Activated naive CD4-positive, alpha-beta T cell treated with anti-CD3 and anti-CD28 coated beads for 36 hours (primary cell): ENCODE data around the gene CCDC51. TPM values are rescaled to one million over a fixed set of nuclear protein-coding genes. Genes with fewer than 3 reads are reported as not detected.
"Not testable (repeated sequence)": the region's sequence is repeated elsewhere in the genome, so short reads cannot be mapped to it uniquely, and the experiment has no call there.

Experiments
- CTCF ChIA-PET: fragments of 350-600 bp; sonication (Branson Sonifier 250); formaldehyde crosslinking; loops from one replicate; lab custom pipeline; 2021; ENCODE audit warnings: antibody characterized with exemption; lab: Charles Lee
- DNase-seq: peaks from one replicate; pipeline ENCODE4 v3.0.0-alpha.2; 2020
- H3K27ac Mint-ChIP-seq: one replicate; pipeline ENCODE4 v1.8.0; 2021; ENCODE audit warnings: mild to moderate bottlenecking, mixed read lengths
- H3K27me3 Mint-ChIP-seq: one replicate; pipeline ENCODE4 v1.8.0; 2021; ENCODE audit warnings: low read depth, mixed read lengths
- H3K36me3 Mint-ChIP-seq: one replicate; pipeline ENCODE4 v1.8.0; 2021; ENCODE audit warnings: low read depth, mixed read lengths
- H3K4me1 Mint-ChIP-seq: one replicate; pipeline ENCODE4 v1.8.0; 2021; ENCODE audit warnings: low read depth, mixed read lengths
- H3K4me3 Mint-ChIP-seq: one replicate; pipeline ENCODE4 v1.8.0; 2021; ENCODE audit warnings: mild to moderate bottlenecking, moderate library complexity, mixed read lengths
- H3K9me3 Mint-ChIP-seq: one replicate; pipeline ENCODE4 v1.8.0; 2021; ENCODE audit warnings: mixed read lengths
- intact Hi-C: fragments of 100-400 bp; cut with micrococcal nuclease; formaldehyde crosslinking; loops from one replicate; pipeline ENCODE4 v1.15.1; 2023
- total RNA-seq, 2 experiments: library from RNA; stranded (reverse); gene quantifications; one replicate each; pipeline ENCODE4 v1.2.3, GENCODE V29; 2021

The CCDC51 gene
- 10 to 100 TPM; 16.4 to 17.4 TPM for total RNA-seq

- Mint-ChIP-seq H3K9me3 (no peaks in the 10 kb centered on the region), H3K4me3 (peak within 1 kb of the TSS; percentile 93), H3K4me1 (peaks cover 44% of the 10 kb centered on the region), H3K36me3 (peaks cover 31% of the 10 kb centered on the region), H3K27me3 (no peaks in the 10 kb centered on the region), H3K27ac (peak within 1 kb of the TSS; percentile 96)
- CTCF ChIA-PET = interaction anchor here (0.6 to 2.3 kb wide), 12 partner anchors 9 to 251 kb away, joined by 3 to 15 read pairs (median 4); partner anchors contain the start of genes CDC25A, PLXNB1 and ZNF589
- intact Hi-C loops = loop anchor here (1.0 to 10.0 kb wide), 7 partner anchors 33 to 252 kb away; partner anchors contain the start of genes CDC25A, PFKFB4, SLC26A6 and ZNF589
- DNase-seq = peak; percentile 100
These were observed at the start of gene CCDC51, which contains the start of gene TMA7 for GRCh38 chr3:48439820-48440589. TSS of gene CCDC51 (minus strand) at chr3:48440119. CDS start at chr3:48435128, 4,991 bp downstream. TSS of gene TMA7 (plus strand) at chr3:48440257. CDS start at chr3:48440297, 40 bp downstream.

- H3K9me3 Mint-ChIP-seq = no peaks in the 10 kb centered on the region
- DNase-seq = no peak
- no peaks in the 10 kb centered on the region for H3K27me3 Mint-ChIP-seq
- H3K27ac Mint-ChIP-seq = no peak overlapping the region
- intact Hi-C loops = no loop called here
- no peaks in the 10 kb centered on the region for H3K4me1 Mint-ChIP-seq
- H3K36me3 Mint-ChIP-seq = no peaks in the 10 kb centered on the region
- H3K4me3 Mint-ChIP-seq = no peak overlapping the region
- CTCF ChIA-PET = no interaction called here
These were observed 47.0 kb upstream of the CCDC51 start for GRCh38 chr3:48486952-48487351.

GRCh38 chr3:48482822-48483221 lies 42.9 kb upstream of the CCDC51 start:
- H3K36me3 Mint-ChIP-seq, H3K27me3 Mint-ChIP-seq, intact Hi-C loops, H3K9me3 Mint-ChIP-seq, H3K4me3 Mint-ChIP-seq, H3K27ac Mint-ChIP-seq, DNase-seq: not testable (repeated sequence)
- CTCF ChIA-PET = interaction anchor here (0.8 kb wide), 1 partner anchor 9 kb away, joined by 3 read pairs; no protein-coding TSS in a partner anchor
- peaks cover 22% of the 10 kb centered on the region for H3K4me1 Mint-ChIP-seq

- peaks cover 29% of the 10 kb centered on the region for H3K4me1 Mint-ChIP-seq
- H3K27ac Mint-ChIP-seq, H3K27me3 Mint-ChIP-seq, CTCF ChIA-PET, intact Hi-C loops, H3K36me3 Mint-ChIP-seq, DNase-seq, H3K4me3 Mint-ChIP-seq, H3K9me3 Mint-ChIP-seq: not testable (repeated sequence)
These were observed 41.0 kb upstream of the CCDC51 start for GRCh38 chr3:48480891-48481290.

- CTCF ChIA-PET = interaction anchor here (0.7 to 1.7 kb wide), 3 partner anchors 15 to 43 kb away, joined by 3 to 4 read pairs (median 3); no protein-coding TSS in a partner anchor
- peak; percentile 66 for DNase-seq
- Mint-ChIP-seq H3K4me1 (peaks cover 36% of the 10 kb centered on the region), H3K4me3 (peak overlapping the region; percentile 59), H3K9me3 (no peaks in the 10 kb centered on the region), H3K27me3 (no peaks in the 10 kb centered on the region), H3K27ac (peak overlapping the region; percentile 93), H3K36me3 (no peaks in the 10 kb centered on the region)
- intact Hi-C loops = loop anchor here (10.0 kb wide), 1 partner anchor 1756 kb away; the partner anchor contains the start of gene GNAI2
These were observed 39.0 kb upstream of the CCDC51 start for GRCh38 chr3:48478626-48479555.

- Mint-ChIP-seq H3K27me3 (no peaks in the 10 kb centered on the region), H3K4me1 (peaks cover 42% of the 10 kb centered on the region), H3K4me3 (no peak overlapping the region), H3K36me3 (no peaks in the 10 kb centered on the region), H3K27ac (peak overlapping the region; percentile 52), H3K9me3 (no peaks in the 10 kb centered on the region)
- intact Hi-C loops = loop anchor here (10.0 kb wide), 1 partner anchor 1757 kb away; the partner anchor contains the start of gene GNAI2
- CTCF ChIA-PET = interaction anchor here (1.3 to 1.7 kb wide), 2 partner anchors 29 to 79 kb away, joined by 3 to 4 read pairs; no protein-coding TSS in a partner anchor
- no peak for DNase-seq
These were observed 38.1 kb upstream of the CCDC51 start for GRCh38 chr3:48477959-48478520.

GRCh38 chr3:48476426-48477053 lies 36.6 kb upstream of the CCDC51 start:
- Mint-ChIP-seq H3K9me3 (no peaks in the 10 kb centered on the region), H3K36me3 (peaks cover 3% of the 10 kb centered on the region), H3K27ac (peak overlapping the region; percentile 56), H3K27me3 (no peaks in the 10 kb centered on the region), H3K4me1 (peaks cover 46% of the 10 kb centered on the region), H3K4me3 (no peak overlapping the region)
- DNase-seq = no peak
- CTCF ChIA-PET = interaction anchor here (0.7 to 1.3 kb wide), 2 partner anchors 71 to 81 kb away, joined by 3 read pairs; no protein-coding TSS in a partner anchor
- intact Hi-C loops = loop anchor here (10.0 kb wide), 1 partner anchor 1758 kb away; the partner anchor contains the start of gene GNAI2

- peaks cover 53% of the 10 kb centered on the region for H3K4me1 Mint-ChIP-seq
- intact Hi-C loops = loop anchor here (10.0 kb wide), 1 partner anchor 1760 kb away; the partner anchor contains the start of gene GNAI2
These were observed 35.3 kb upstream of the CCDC51 start for GRCh38 chr3:48475188-48475587.

GRCh38 chr3:48474619-48475018 lies 34.7 kb upstream of the CCDC51 start:
- intact Hi-C loops = loop anchor here (5.0 to 10.0 kb wide), 2 partner anchors 133 to 1760 kb away; partner anchors contain the start of genes GNAI2 and UQCRC1
- Mint-ChIP-seq H3K27me3 (no peaks in the 10 kb centered on the region), H3K27ac (peak overlapping the region; percentile 77), H3K4me1 (peaks cover 54% of the 10 kb centered on the region), H3K36me3 (peaks cover 9% of the 10 kb centered on the region), H3K4me3 (no peak overlapping the region), H3K9me3 (no peaks in the 10 kb centered on the region)
- CTCF ChIA-PET = interaction anchor here (0.6 to 4.2 kb wide), 5 partner anchors 8 to 428 kb away, joined by 3 to 28 read pairs (median 5); no protein-coding TSS in a partner anchor
- no peak for DNase-seq

More at GRCh38 chr3:48475188-48475587, 35.3 kb upstream of the CCDC51 start:
- no peak overlapping the region for H3K4me3 Mint-ChIP-seq
- no peaks in the 10 kb centered on the region for H3K27me3 Mint-ChIP-seq
- peaks cover 6% of the 10 kb centered on the region for H3K36me3 Mint-ChIP-seq
- H3K27ac Mint-ChIP-seq = peak overlapping the region; percentile 60
- no peak for DNase-seq
- H3K9me3 Mint-ChIP-seq = no peaks in the 10 kb centered on the region
- CTCF ChIA-PET = interaction anchor here (0.6 to 4.2 kb wide), 2 partner anchors 39 to 429 kb away, joined by 3 to 28 read pairs; no protein-coding TSS in a partner anchor

GRCh38 chr3:48474031-48474430 lies 34.1 kb upstream of the CCDC51 start:
- H3K4me1 Mint-ChIP-seq = peaks cover 55% of the 10 kb centered on the region
- intact Hi-C loops = loop anchor here (5.0 to 10.0 kb wide), 2 partner anchors 133 to 1761 kb away; partner anchors contain the start of genes GNAI2 and UQCRC1
- not testable (repeated sequence) for H3K27me3 Mint-ChIP-seq, H3K4me3 Mint-ChIP-seq, DNase-seq, H3K9me3 Mint-ChIP-seq
- H3K36me3 Mint-ChIP-seq = peaks cover 12% of the 10 kb centered on the region
- peak overlapping the region; percentile 97 for H3K27ac Mint-ChIP-seq
- CTCF ChIA-PET = interaction anchor here (0.6 to 4.2 kb wide), 12 partner anchors 9 to 242 kb away, joined by 3 to 28 read pairs (median 5); partner anchors contain the start of gene SLC26A6
